NCI-H146 treated with DMSO at 0.1 percent for 48 hours (cell line): Measurements from ENCODE around the gene REV3L.
"Not testable (repeated sequence)": the region's sequence is repeated elsewhere in the genome, so short reads cannot be mapped to it uniquely, and the experiment has no call there.

Source experiments
- DNase-seq: peaks from one replicate; lab custom pipeline; 2025; ENCODE audit not compliant: unreplicated experiment; lab: John Stamatoyannopoulos, UW

The REV3L gene

GRCh38 chr6:111306104-111306888, 176.7 kb downstream of the REV3L start:
- DNase-seq, result no peak

- no peak for DNase-seq
Measured at GRCh38 chr6:111301946-111302345, 181.1 kb downstream of the REV3L start.

- DNase-seq, result not testable (repeated sequence)
Measured at GRCh38 chr6:111300938-111301800, 181.8 kb downstream of the REV3L start.

GRCh38 chr6:111297776-111298175, 185.2 kb downstream of the REV3L start:
- no peak for DNase-seq

- DNase-seq, result no peak
Measured at GRCh38 chr6:111294374-111294967, 188.5 kb downstream of the REV3L start.

GRCh38 chr6:111291336-111292259, 191.4 kb downstream of the REV3L start:
- no peak for DNase-seq

- not testable (repeated sequence) for DNase-seq
Measured at GRCh38 chr6:111290689-111291335, 192.2 kb downstream of the REV3L start.

- DNase-seq, result not testable (repeated sequence)
Measured at GRCh38 chr6:111284356-111284755, 198.7 kb downstream of the REV3L start.

GRCh38 chr6:111283707-111284106, 199.3 kb downstream of the REV3L start:
- no peak for DNase-seq

- no peak for DNase-seq
Measured at GRCh38 chr6:111282515-111282914, 200.5 kb downstream of the REV3L start.

GRCh38 chr6:111280445-111280955, 202.5 kb downstream of the REV3L start:
- no peak for DNase-seq

- DNase-seq, result no peak
Measured at GRCh38 chr6:111278731-111279130, 204.3 kb downstream of the REV3L start.

GRCh38 chr6:111277819-111278218, 205.2 kb downstream of the REV3L start:
- DNase-seq, result no peak

- no peak for DNase-seq
Measured at GRCh38 chr6:111276736-111277135, 206.3 kb downstream of the REV3L start.

- no peak for DNase-seq
Measured at GRCh38 chr6:111276335-111276734, 206.7 kb downstream of the REV3L start.

GRCh38 chr6:111274593-111275217, 208.3 kb downstream of the REV3L start:
- no peak for DNase-seq

GRCh38 chr6:111270121-111270520, 212.9 kb downstream of the REV3L start:
- no peak for DNase-seq

- DNase-seq, result no peak
Measured at GRCh38 chr6:111269401-111269970, 213.5 kb downstream of the REV3L start.

GRCh38 chr6:111267764-111268333, 215.2 kb downstream of the REV3L start:
- DNase-seq, result no peak
